H54 (cell line): ENCODE results near the gene CCDC12.
A peak's percentile ranks its signal among the peaks of the same experiment; 100 is the strongest.

Source experiments
- DNase-seq: peaks from one replicate; pipeline ENCODE4 v3.0.0; 2011; ENCODE audit warnings: low spot score, mixed read lengths; ENCODE audit not compliant: insufficient read length
- FAIRE-seq: peaks from 3 replicates; lab custom pipeline; 2011; peaks lifted over from hg19 to GRCh38; lab: Jason Lieb, UNC
- POLR2A ChIP-seq: IDR thresholded peaks from 2 replicates; pipeline ENCODE4 v1.6.1; 2011; ENCODE audit warnings: low read depth, mild to moderate bottlenecking, low read length

Gene CCDC12

GRCh38 chr3:46946856-46947545, 29.5 kb downstream of the CCDC12 start:
- FAIRE-seq, result peak; percentile 33
- TF ChIP-seq POLR2A, result no peak

GRCh38 chr3:46946416-46946815, 30.1 kb downstream of the CCDC12 start:
- DNase-seq (no peak), FAIRE-seq (no peak)
- no peak for TF ChIP-seq POLR2A

More at GRCh38 chr3:46946856-46947545, 29.5 kb downstream of the CCDC12 start:
- peak; percentile 68 for DNase-seq

- FAIRE-seq (no peak), DNase-seq (no peak)
- TF ChIP-seq POLR2A, result no peak
Observed at GRCh38 chr3:46944191-46944590, 32.4 kb downstream of the CCDC12 start.

DNA sequence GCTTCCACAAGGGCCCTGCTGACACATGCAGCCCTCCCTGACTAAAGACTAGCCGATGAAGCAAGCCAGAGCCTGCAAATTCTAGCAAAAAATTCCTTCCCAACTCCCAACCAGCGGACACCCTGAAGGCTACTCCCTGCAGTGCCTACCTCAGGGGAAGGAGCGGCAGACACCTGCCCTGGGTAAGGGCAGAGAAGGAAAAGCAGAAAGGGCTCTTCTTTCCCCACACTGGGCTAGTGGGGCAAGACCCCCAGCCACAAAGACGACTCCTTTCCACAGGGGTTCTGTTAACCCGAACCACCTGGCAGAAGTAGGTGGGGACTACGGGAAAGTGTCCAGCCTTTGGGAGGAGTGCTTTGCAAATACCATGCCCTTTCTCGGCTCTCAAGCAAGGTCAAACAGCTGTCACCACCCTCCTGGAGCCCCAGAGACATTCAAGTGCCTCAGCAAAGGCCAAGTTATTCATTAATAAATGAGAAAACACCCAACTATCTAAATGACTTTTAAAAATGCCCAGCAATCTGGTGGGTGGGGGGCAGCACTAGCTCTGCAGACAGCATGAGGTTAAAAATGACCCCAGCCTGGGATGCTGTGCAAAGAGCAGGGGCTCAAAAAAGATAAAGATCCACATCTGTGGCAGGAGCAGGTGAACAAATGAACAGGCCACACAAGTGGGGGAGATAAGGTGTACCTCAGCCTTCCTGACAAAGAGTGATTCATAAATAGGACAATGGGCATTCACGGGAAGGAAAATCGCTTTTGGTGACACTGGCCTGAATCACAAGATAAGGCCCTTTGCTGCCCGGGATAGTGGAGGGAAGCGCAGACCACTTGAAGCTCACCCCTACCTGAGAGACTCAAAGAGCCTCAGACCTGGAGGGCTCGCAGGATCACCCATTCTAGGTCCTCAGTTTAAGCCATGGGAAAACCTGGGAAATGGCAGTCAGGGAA, 33.0 kb downstream of the CCDC12 start:
- no peak for TF ChIP-seq POLR2A
- FAIRE-seq (no peak), DNase-seq (no peak)

DNA sequence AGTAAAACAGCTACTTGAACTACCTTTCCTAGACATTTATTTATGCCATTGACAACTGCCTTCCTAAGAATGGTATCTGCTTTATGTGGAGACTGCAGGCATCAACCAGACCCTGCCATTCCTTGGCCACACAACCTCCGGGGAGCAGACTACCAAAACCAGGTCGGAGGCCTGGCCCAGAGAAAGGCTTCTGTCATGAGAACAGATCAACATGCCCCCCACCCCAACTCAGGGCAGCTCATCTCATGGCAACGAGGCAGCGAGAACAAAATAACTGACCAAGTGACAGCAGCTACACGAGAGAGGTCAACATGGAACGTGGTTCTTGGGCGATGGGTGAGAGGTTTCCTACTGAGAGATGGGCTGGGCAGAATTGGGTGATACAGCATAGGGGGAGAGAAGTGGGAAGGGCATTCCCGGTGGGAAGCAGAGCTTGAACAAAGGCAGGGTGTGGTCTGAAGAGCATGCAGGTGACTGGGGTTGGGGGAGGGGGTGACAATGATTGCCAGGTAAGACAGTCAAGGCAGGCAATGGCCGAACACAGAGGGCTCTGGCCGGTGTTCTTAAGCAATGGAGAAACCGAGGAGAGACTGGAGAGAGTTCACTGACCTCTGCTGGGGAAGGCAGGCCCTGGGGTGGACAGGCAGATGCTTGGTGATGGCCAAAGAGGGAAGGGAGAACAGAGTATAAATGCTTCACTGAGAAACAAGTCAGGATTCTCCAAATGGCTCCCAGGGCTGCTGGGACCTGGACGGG, 33.9 kb downstream of the CCDC12 start:
- DNase-seq (no peak), FAIRE-seq (no peak)
- TF ChIP-seq POLR2A, result no peak

DNA sequence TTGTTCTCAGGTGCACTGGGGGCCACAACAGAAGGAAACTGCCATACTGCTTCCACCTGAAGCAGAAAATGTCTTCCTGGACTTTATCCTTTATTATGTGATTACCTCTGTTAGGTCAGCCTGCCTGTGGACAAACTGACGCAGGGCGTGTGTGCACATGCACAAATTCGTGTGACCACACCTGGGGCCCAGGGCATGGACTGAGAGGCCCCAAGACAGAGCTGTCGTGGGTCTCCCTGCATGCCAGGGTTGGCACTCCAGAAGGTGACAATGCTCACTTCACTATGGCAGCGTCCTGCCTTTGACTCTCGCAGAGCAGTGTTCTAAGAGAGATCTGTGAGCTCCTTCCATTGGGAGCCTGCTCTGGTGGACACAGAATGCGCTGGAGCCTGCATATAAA, 34.5 kb downstream of the CCDC12 start:
- TF ChIP-seq POLR2A, result no peak
- no peak for FAIRE-seq
- no peak for DNase-seq

DNA sequence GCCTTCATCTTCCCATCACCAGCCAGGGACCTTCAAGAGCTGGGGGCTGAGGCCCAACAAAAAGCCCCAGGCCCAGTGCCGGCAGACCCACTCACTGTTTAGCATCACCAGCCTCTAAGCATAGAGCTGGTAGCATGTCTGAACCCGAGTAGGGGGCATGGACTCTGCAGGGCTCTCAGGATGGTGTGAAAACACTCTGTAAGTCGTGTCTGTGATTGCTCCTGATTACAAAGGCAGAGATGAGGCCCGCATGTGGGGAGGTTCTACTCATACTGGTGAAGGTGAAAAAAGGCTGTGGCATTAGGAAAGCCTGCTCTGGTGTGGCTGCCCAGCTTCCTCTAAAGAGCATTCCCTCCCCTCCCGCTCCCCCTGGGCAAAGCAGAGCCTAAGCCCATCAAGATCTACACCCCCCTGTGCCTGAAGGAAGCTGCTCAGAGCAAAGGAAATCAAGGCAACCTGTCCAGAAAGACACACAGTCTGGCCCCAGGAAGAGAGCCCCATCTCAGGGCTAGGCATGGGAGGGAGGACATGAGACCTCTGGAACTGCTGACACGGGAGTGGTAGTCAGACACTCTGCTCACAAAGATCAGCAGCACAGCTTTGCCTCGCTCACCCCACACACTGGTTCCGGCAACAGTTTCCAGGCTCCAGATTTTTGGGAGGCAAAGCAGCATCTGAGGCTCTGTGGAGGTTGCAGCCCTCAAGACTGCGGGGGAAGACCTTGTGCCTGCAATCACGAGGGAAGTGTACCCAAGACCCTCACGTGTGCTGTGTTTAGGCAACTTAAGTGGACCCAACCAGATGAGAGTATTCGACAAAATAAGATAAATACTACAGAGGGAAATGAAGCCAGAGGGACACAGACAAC, 36.7 kb downstream of the CCDC12 start:
- TF ChIP-seq POLR2A, result no peak
- no peak for DNase-seq
- FAIRE-seq, result no peak

- no peak for FAIRE-seq
- no peak for TF ChIP-seq POLR2A
- DNase-seq, result no peak
Observed at GRCh38 chr3:46938118-46938517, 38.4 kb downstream of the CCDC12 start.

GRCh38 chr3:46936733-46937250, 39.8 kb downstream of the CCDC12 start:
- TF ChIP-seq POLR2A, result no peak
- no peak for FAIRE-seq
- peak; percentile 53 for DNase-seq

DNA sequence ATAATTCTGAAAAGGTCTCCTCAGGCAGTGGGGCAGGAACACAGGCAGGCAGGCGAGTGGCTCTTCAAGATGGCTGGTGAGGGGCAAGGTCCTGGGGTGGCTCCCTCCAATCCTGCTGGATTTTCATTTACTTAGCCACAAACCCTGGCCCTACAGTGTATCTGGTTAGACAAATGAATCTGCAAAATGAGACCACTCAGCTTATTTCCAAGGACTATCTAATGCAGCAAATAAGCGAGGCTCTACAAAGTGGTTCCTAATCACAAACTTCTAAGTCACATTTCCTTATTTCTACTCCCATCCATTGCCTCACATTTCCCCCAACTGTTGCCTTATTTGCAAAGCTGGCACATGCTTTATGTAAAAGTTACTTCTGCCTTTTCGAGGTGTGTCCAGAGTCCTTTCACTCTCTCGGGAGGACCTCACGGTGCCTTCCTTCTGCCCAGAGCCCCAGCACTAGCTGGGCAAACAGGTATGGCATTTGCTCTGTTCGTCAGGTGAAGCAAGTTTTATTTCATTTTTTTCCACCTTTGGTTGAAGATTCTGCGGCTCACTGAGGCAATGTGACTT, 40.5 kb downstream of the CCDC12 start:
- FAIRE-seq (no peak), DNase-seq (no peak)
- TF ChIP-seq POLR2A, result no peak

DNA sequence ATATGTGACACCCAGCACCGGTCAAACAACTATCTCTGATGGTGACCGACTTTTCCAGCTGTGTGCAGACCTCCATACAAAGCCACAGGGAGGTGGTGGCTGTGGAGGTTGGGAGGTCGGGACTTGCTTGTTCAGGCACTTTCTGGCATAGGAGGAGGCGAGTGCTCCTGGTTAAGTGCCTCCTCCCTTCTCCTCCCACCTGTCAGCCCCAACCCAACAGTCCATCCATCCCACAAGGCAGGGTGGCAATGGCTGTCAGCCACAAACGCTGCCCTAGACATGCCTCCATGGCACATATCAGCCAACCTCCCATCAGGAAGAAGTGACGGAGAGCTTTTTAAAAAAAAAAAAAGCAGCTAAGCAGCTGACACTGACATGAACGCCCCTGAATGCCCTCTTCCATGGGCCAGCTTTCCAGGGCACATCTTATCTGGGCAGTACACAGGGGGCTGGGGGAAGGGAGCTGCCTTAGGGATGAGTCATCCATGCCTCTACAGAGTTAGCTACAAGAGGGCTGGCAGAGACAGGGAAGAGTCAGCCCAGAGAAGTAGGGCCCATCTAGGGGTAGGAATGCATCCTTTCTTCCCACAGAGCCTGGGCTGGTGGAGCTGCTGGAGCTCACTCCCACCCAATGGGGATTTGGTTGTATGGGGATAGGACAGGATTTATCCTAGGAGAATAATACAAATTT, 41.2 kb downstream of the CCDC12 start:
- no peak for TF ChIP-seq POLR2A
- FAIRE-seq (peak; percentile 38), DNase-seq (peak; percentile 88)
